Uterus (tissue), 4 donors: ENCODE measurements around the gene EVI5L. TPM values are rescaled to one million over a fixed set of nuclear protein-coding genes. Genes with fewer than 3 reads are reported as not detected.
"Not testable (repeated sequence)": the region's sequence is repeated elsewhere in the genome, so short reads cannot be mapped to it uniquely, and the experiment has no call there.

Experiments
- DNase-seq, 2 donors: peaks; one replicate each; pipeline ENCODE4 v3.0.0-alpha.2; 2019 to 2020
- H3K27ac ChIP-seq, 2 donors: fragments of 200-600 bp; sonication (generic); 1 replicate in 1 of 2; 2 replicates in 1 of 2; pipeline ENCODE4 v1.5.1; 2016 to 2018
- H3K27me3 ChIP-seq, 2 donors: fragments of 200-600 bp; sonication (generic); one replicate each; pipeline ENCODE4 v1.5.1; 2018 to 2019; ENCODE audit warnings: control low read depth in 1 of 2
- H3K36me3 ChIP-seq, 2 donors: fragments of 200-600 bp; sonication (generic); one replicate each; pipeline ENCODE4 v1.5.1; 2019; ENCODE audit warnings: control low read depth in 1 of 2
- H3K4me1 ChIP-seq, 2 donors: fragments of 200-600 bp; sonication (generic); one replicate each; pipeline ENCODE4 v1.5.1; 2018 to 2019; ENCODE audit warnings: control low read depth in 1 of 2
- H3K4me3 ChIP-seq, 2 donors: fragments of 200-600 bp; sonication (generic); 1 replicate in 1 of 2; 2 replicates in 1 of 2; pipeline ENCODE4 v1.5.1; 2018 to 2019; ENCODE audit warnings: mild to moderate bottlenecking in 1 of 2
- H3K9me3 ChIP-seq, 2 donors: fragments of 200-600 bp; sonication (generic); one replicate each; pipeline ENCODE4 v1.5.1; 2019; ENCODE audit warnings: control low read depth in 1 of 2
- CTCF ChIP-seq, 4 experiments: fragments of 200-600 bp in 2 of 4; fragments of 450-650 bp in 2 of 4; sonication (generic) in 2 of 4; IDR thresholded peaks; one replicate each; pipeline ENCODE4 v1.5.1; 2016 to 2019; ENCODE audit warnings: antibody characterized with exemption in 4 of 4, mild to moderate bottlenecking in 2 of 4, moderate library complexity in 1 of 4
- POLR2A ChIP-seq, 2 donors: fragments of 450-650 bp; IDR thresholded peaks; one replicate each; pipeline ENCODE4 v1.6.1; 2016; ENCODE audit warnings: antibody characterized with exemption in 2 of 2, mild to moderate bottlenecking in 1 of 2, moderate library complexity in 1 of 2
- intact Hi-C: fragments of 100-400 bp; cut with DNase I; formaldehyde crosslinking; loops from one replicate; pipeline ENCODE4 v1.15.1; 2023; ENCODE audit warnings: low total_unique reads
- total RNA-seq, 4 donors: library from RNA; depleted of rRNA in 3 of 4; stranded (reverse); fragments of >200 nt in 3 of 4; gene quantifications; one replicate each; pipeline versions ENCODE4 v1.1.0 to v1.2.4, GENCODE V29; 2014 to 2023
- donor health status: DM: yes; HTN: yes; CAD: no.

The EVI5L gene
- total RNA-seq, 4 donors from 2014 or later, result 9.1 to 14.9 (median 12.4) TPM

GRCh38 chr19:7856109-7856591, 26.1 kb downstream of the EVI5L start:
- intact Hi-C loops, result no loop called here
- Histone ChIP-seq H3K27me3 (no peaks in the 10 kb centered on the region), H3K36me3 (no peaks in the 10 kb centered on the region), H3K27ac (no peak overlapping the region), H3K4me3 (no peak overlapping the region), H3K9me3 (no peaks in the 10 kb centered on the region), H3K4me1 (no peaks in the 10 kb centered on the region)
- DNase-seq, result no peak
- TF ChIP-seq POLR2A (IDR thresholded peaks at IDR 0.05), result no peak
- no peak for TF ChIP-seq CTCF (IDR thresholded peaks at IDR 0.05)

- intact Hi-C loops, result no loop called here
- Histone ChIP-seq H3K4me1 (no peaks in the 10 kb centered on the region), H3K4me3 (no peak overlapping the region), H3K36me3 (no peaks in the 10 kb centered on the region), H3K9me3 (no peaks in the 10 kb centered on the region), H3K27me3 (no peaks in the 10 kb centered on the region), H3K27ac (no peak overlapping the region)
- DNase-seq, result no peak
- TF ChIP-seq CTCF (IDR thresholded peaks at IDR 0.05) (no peak), POLR2A (IDR thresholded peaks at IDR 0.05) (no peak)
Measured at GRCh38 chr19:7856679-7857663, 27.0 kb downstream of the EVI5L start.

GRCh38 chr19:7857727-7858108, 27.7 kb downstream of the EVI5L start:
- Histone ChIP-seq H3K27me3 (no peaks in the 10 kb centered on the region), H3K27ac (no peak overlapping the region), H3K4me1 (no peaks in the 10 kb centered on the region), H3K4me3 (no peak overlapping the region), H3K9me3 (no peaks in the 10 kb centered on the region), H3K36me3 (no peaks in the 10 kb centered on the region)
- intact Hi-C loops, result no loop called here
- no peak for TF ChIP-seq CTCF (IDR thresholded peaks at IDR 0.05)
- TF ChIP-seq POLR2A (IDR thresholded peaks at IDR 0.05), result no peak
- DNase-seq, result no peak

- Histone ChIP-seq H3K9me3 (no peaks in the 10 kb centered on the region), H3K27ac (no peak overlapping the region), H3K4me3 (no peak overlapping the region), H3K4me1 (no peaks in the 10 kb centered on the region), H3K27me3 (no peaks in the 10 kb centered on the region), H3K36me3 (no peaks in the 10 kb centered on the region)
- intact Hi-C loops, result no loop called here
- no peak for DNase-seq
- TF ChIP-seq POLR2A (IDR thresholded peaks at IDR 0.05) (no peak), CTCF (IDR thresholded peaks at IDR 0.05) (no peak)
Measured at GRCh38 chr19:7858109-7858770, 28.2 kb downstream of the EVI5L start.

- H3K36me3 ChIP-seq, DNase-seq, intact Hi-C loops, H3K4me3 ChIP-seq, H3K4me1 ChIP-seq, H3K27ac ChIP-seq, H3K9me3 ChIP-seq, H3K27me3 ChIP-seq: not testable (repeated sequence)
Measured at GRCh38 chr19:7859087-7859486, 29.1 kb downstream of the EVI5L start.
